Activated CD4-positive, alpha-beta T cell treated with anti-CD3 and anti-CD28 coated beads for 36 hours (primary cell): Measurements from ENCODE around the gene CYP39A1. TPM values are rescaled to one million over a fixed set of nuclear protein-coding genes. Genes with fewer than 3 reads are reported as not detected.

Experiments
- ATAC-seq: fragments of 200-7000 bp; cut with Tn5 transposase; one replicate; pipeline ENCODE4 v1.10.0; 2021; ENCODE audit warnings: mild to moderate bottlenecking, moderate library complexity
- CTCF ChIA-PET: fragments of 350-600 bp; sonication (Branson Sonifier 250); formaldehyde crosslinking; loops from one replicate; lab custom pipeline; 2021; ENCODE audit warnings: antibody characterized with exemption; lab: Charles Lee
- POLR2A ChIA-PET: fragments of 350-600 bp; sonication (Branson Sonifier 250); formaldehyde crosslinking; loops from one replicate; lab custom pipeline; 2021; ENCODE audit warnings: antibody characterized with exemption, inconsistent platforms; lab: Charles Lee
- DNase-seq: peaks from one replicate; pipeline ENCODE4 v3.0.0-alpha.2; 2020
- H3K27ac Mint-ChIP-seq: one replicate; pipeline ENCODE4 v1.8.0; 2021; ENCODE audit warnings: mixed read lengths
- H3K27me3 Mint-ChIP-seq: one replicate; pipeline ENCODE4 v1.8.0; 2021; ENCODE audit warnings: mixed read lengths
- H3K36me3 Mint-ChIP-seq: one replicate; pipeline ENCODE4 v1.8.0; 2021; ENCODE audit warnings: low read depth, mixed read lengths
- H3K4me1 Mint-ChIP-seq: one replicate; pipeline ENCODE4 v1.8.0; 2021; ENCODE audit warnings: mixed read lengths
- H3K4me3 Mint-ChIP-seq: one replicate; pipeline ENCODE4 v1.8.0; 2021; ENCODE audit warnings: mild to moderate bottlenecking, moderate library complexity, mixed read lengths
- H3K9me3 Mint-ChIP-seq: one replicate; pipeline ENCODE4 v1.8.0; 2021; ENCODE audit warnings: low read depth, mixed read lengths
- intact Hi-C, 2 experiments: fragments of 100-400 bp; cut with DNase I in 1 of 2; cut with micrococcal nuclease in 1 of 2; formaldehyde crosslinking; loops; one replicate each; pipeline versions ENCODE4 v1.14.2 to v1.15.1; 2022 to 2024; cut with DNase I, micrococcal nuclease
- total RNA-seq, 2 experiments: library from RNA; stranded (reverse); gene quantifications; one replicate each; pipeline ENCODE4 v1.2.3, GENCODE V29; 2021

Gene CYP39A1
- total RNA-seq, 2 experiments from 2014 or later, result not detected

DNA sequence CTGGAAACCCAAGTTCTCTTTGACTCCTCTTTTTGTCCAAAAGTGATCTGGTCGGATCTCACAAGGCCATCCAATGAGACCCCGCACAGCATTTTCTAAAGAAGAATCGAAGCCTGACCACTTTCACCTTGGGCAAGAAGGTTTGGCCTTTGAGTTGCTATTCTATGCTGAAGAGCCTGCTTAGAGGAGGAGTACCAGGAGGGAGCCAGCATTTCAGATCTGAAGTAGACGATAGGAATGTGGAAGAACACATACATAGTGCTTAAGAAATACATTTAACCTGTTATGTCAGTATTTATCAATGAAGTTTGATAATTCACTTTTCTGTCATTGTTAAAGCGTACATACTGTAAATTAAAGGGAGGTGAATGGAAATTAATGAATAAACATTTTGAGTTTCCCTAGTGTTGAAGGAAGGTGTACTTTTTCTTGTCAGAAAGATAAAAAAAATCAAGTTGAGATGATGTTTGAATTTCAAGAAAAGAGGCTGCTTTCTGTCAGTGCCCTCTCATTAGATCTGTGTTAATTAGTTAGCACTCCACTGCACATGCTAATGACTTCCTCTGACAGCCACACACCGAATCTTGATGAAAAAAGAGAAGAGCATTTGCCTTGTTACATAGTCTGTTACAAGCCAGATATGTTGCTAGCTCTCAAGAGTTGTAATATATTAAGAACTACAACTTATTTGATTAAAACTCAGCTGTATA lies 24.1 kb upstream of the CYP39A1 start:
- ChIA-PET CTCF (no interaction called here), POLR2A (no interaction called here)
- H3K27ac Mint-ChIP-seq, result no peak overlapping the region
- H3K27me3 Mint-ChIP-seq, result peaks cover 8% of the 10 kb centered on the region
- H3K36me3 Mint-ChIP-seq, result no peaks in the 10 kb centered on the region
- ATAC-seq (no peak), DNase-seq (no peak)
- no peaks in the 10 kb centered on the region for H3K9me3 Mint-ChIP-seq
- H3K4me1 Mint-ChIP-seq, result no peaks in the 10 kb centered on the region
- intact Hi-C loops, result no loop called here
- H3K4me3 Mint-ChIP-seq, result no peak overlapping the region

DNA sequence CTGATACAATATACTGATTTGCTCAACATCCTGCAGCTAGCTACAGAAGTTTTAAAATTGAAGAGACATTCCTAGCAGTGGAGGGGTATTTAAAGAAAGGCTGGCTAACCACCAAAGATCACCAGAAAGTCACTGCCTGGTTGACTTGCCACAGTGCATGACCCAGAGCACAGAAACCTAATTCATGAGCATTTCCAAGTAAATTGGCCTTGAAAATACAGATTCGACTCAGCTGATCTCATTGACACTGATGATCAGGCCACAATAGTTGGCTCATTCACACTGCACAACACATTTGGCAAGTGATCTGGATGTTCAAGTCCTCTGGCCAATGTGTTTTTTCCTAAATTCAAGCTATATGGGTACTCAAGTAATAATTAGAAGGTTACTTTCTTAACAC lies 21.8 kb upstream of the CYP39A1 start:
- no peak for ATAC-seq
- Mint-ChIP-seq H3K27me3 (no peaks in the 10 kb centered on the region), H3K4me1 (no peaks in the 10 kb centered on the region), H3K27ac (no peak overlapping the region), H3K36me3 (no peaks in the 10 kb centered on the region), H3K9me3 (no peaks in the 10 kb centered on the region), H3K4me3 (no peak overlapping the region)
- ChIA-PET CTCF (interaction anchor here (0.6 to 0.8 kb wide), 2 partner anchors 9 to 286 kb away, joined by 3 read pairs; no protein-coding TSS in a partner anchor), POLR2A (no interaction called here)
- DNase-seq, result no peak
- intact Hi-C loops, result no loop called here

DNA sequence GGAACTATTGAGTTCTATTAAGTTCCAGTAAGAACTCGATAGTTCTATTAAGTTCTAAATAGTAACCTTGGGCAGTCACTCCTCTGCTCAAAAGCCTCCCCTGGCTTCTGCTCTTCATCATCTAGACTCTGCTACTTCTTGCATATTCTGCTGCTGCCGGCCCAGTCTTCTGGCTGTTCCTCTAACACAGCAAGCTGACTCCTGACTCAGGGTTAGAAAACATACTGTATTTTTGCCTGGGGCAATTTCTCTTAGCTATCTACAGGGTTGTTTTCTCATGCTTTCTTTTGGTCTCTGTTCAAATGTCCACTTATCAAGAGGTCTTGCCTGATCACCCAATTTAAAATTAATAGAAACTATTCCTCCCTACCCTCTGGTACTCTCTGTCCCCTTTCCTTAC lies 14.8 kb upstream of the CYP39A1 start:
- Mint-ChIP-seq H3K27ac (no peak overlapping the region), H3K27me3 (peaks cover 2% of the 10 kb centered on the region), H3K4me1 (no peaks in the 10 kb centered on the region), H3K9me3 (no peaks in the 10 kb centered on the region), H3K4me3 (no peak overlapping the region), H3K36me3 (no peaks in the 10 kb centered on the region)
- ChIA-PET POLR2A (no interaction called here), CTCF (interaction anchor here (0.6 kb wide), 1 partner anchor 181 kb away, joined by 3 read pairs; no protein-coding TSS in a partner anchor)
- DNase-seq, result no peak
- ATAC-seq, result no peak
- intact Hi-C loops, result no loop called here

DNA sequence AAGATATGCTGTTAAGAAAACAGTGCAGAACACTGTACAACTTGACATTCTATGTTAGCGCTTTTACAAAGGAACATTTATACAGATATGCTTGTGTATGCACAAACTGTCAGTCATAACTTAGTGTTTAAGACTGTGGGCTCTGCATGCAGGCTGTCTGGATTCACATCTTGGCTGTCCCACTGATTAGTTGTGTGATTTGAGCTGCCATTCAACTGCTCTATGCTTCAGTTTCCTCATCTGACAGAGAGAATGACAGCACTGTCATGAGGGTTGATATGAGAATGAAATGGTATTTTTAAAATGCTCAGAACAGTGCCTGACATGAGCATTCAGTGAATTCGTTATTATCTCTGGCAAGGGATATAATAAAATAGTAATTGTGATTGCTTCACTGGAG lies 8.9 kb upstream of the CYP39A1 start:
- no peak for DNase-seq
- Mint-ChIP-seq H3K9me3 (no peaks in the 10 kb centered on the region), H3K4me3 (no peak overlapping the region), H3K36me3 (no peaks in the 10 kb centered on the region), H3K27me3 (peaks cover 4% of the 10 kb centered on the region), H3K4me1 (no peaks in the 10 kb centered on the region), H3K27ac (no peak overlapping the region)
- intact Hi-C loops, result no loop called here
- ATAC-seq, result no peak
- ChIA-PET POLR2A (no interaction called here), CTCF (interaction anchor here (1.4 kb wide), 1 partner anchor 49 kb away, joined by 3 read pairs; no protein-coding TSS in a partner anchor)

DNA sequence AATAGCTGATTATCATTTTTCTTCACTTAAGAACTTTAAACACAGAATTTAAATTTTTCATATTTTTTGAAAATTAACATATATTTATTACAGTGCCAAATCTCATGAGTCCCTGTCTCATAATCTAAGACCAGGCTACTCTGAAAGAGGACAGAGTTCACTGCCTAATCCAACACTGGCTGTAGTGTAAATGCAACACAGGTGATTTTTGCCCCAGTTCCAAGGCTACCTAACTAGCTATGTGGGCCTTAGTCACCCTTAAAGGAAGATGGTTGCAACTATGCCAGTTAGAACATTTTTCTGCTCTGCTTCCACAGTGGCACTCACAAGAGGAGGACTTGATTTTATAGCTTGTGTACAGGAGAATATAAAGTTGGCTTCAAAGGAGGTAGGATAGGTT lies 5.0 kb upstream of the CYP39A1 start:
- intact Hi-C loops, result no loop called here
- CTCF ChIA-PET, result interaction anchor here (0.5 kb wide), 2 partner anchors 391 to 1663 kb away, joined by 3 read pairs; no protein-coding TSS in a partner anchor
- no peak overlapping the region for H3K27ac Mint-ChIP-seq

DNA sequence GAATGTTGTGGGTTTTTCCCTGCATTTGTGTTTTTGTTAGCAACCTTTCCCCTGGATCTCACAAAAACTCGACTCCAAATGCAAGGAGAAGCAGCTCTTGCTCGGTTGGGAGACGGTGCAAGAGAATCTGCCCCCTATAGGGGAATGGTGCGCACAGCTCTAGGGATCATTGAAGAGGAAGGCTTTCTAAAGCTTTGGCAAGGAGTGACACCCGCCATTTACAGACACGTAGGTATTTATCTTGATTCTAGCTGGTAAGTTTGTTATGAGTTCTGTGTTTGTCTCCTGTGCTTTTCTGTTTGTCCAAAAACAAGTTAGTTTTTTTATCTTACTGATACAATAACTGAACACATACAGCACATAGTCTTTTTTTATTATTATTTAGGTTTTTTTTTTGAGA lies 3.2 kb upstream of the CYP39A1 start:
- Mint-ChIP-seq H3K9me3 (no peaks in the 10 kb centered on the region), H3K4me3 (no peak overlapping the region), H3K4me1 (peaks cover 13% of the 10 kb centered on the region), H3K27ac (no peak overlapping the region), H3K36me3 (no peaks in the 10 kb centered on the region), H3K27me3 (peaks cover 26% of the 10 kb centered on the region)
- CTCF ChIA-PET, result no interaction called here
- DNase-seq (peak; percentile 18), ATAC-seq (no peak)
- intact Hi-C loops, result no loop called here
- POLR2A ChIA-PET, result no interaction called here

More for the DNA sequence above, 5.0 kb upstream of the CYP39A1 start:
- POLR2A ChIA-PET, result no interaction called here
- Mint-ChIP-seq H3K9me3 (no peaks in the 10 kb centered on the region), H3K27me3 (peaks cover 17% of the 10 kb centered on the region), H3K4me1 (peaks cover 6% of the 10 kb centered on the region), H3K36me3 (no peaks in the 10 kb centered on the region), H3K4me3 (no peak overlapping the region)
- no peak for DNase-seq
- ATAC-seq, result no peak

DNA sequence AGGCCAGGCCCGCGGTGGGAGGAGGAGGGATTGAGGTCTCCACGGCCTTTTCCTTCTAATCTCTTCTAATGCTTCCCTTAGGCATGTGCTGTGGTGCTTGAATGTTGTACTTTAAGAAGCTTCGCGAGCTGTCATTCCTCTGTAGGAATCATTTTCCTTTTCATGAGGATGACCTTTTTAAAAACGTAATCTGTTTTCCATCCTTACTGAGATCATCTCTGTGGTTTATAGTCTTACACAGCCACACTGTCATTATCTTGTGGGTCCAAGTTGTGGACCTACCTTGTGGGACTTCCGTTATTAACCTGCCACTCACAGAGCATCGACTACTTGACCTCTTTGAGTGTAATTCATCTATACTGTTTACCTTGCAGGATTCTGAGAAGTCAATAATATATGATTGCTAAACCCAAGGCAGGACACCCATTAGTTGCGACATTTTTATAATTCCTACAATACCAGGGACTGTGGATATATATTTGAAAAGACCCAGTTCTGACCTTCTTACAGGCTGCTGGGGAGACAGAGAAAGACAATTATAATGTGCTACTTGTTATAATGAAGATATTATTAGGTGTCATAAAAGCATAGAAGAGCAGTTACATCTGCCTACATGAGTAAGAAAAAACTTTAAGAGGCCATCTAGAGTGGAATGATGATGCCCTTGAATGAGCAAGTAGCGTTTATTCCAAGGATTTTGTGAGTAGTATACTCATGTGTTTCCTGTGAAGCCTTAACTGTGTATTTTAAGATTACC lies 999 bp upstream of the CYP39A1 start:
- no peak for DNase-seq
- Mint-ChIP-seq H3K27ac (peak overlapping the region; percentile 37), H3K9me3 (no peaks in the 10 kb centered on the region), H3K4me1 (peaks cover 15% of the 10 kb centered on the region), H3K36me3 (no peaks in the 10 kb centered on the region), H3K4me3 (peak overlapping the region; percentile 67), H3K27me3 (peaks cover 30% of the 10 kb centered on the region)
- POLR2A ChIA-PET, result no interaction called here
- ATAC-seq, result no peak
- CTCF ChIA-PET, result no interaction called here
- intact Hi-C loops, result loop anchor here in 1 of 2 experiments (2.0 kb wide), 1 partner anchor 523 kb away; no protein-coding TSS in a partner anchor

DNA sequence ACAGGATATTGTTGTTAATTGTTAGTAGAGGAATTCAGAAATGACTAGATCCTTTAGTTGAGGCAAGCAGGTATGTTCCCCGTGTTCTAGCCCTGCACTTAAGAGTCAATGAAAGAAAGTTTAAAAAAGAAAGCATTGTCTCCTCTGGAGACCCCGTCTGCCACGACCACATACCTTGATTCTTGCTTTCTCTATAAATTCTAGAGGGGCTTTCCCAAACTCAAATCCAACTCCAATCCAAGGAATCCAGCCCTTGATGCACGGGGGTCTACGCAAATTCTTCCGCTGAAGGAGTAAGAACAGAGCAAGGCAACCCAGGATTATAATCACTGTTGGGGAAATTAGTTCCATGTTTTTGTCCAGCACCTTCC lies 401 bp downstream of the CYP39A1 start:
- Mint-ChIP-seq H3K4me3 (peak overlapping the region; percentile 67), H3K4me1 (peaks cover 15% of the 10 kb centered on the region), H3K9me3 (no peaks in the 10 kb centered on the region), H3K36me3 (no peaks in the 10 kb centered on the region), H3K27ac (no peak overlapping the region), H3K27me3 (peaks cover 34% of the 10 kb centered on the region)
- POLR2A ChIA-PET, result no interaction called here
- ATAC-seq (no peak), DNase-seq (no peak)
- CTCF ChIA-PET, result interaction anchor here (0.6 kb wide), 2 partner anchors 36 to 602 kb away, joined by 3 read pairs; no protein-coding TSS in a partner anchor
- intact Hi-C loops, result loop anchor here (1.0 to 2.0 kb wide), 2 partner anchors 9 to 521 kb away; no protein-coding TSS in a partner anchor

DNA sequence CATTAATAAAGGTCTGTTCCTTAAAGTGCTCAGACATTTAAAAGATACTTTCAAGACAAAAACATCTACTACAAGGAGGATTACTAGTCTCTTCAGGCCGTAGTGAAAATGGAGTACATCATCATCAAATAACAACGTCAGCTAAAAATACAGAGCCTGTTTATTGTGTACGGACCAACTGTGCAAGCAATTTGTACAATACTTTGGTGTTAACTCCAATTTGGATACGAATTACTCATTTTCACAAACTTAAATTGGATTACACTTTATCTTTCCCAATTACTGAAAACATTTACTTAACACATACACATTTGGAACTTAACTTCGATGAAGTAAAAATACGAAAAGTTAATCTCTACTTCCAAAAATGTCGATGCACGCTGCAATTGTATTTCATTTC lies 802 bp downstream of the CYP39A1 start:
- no peaks in the 10 kb centered on the region for H3K9me3 Mint-ChIP-seq
- no peaks in the 10 kb centered on the region for H3K36me3 Mint-ChIP-seq
- intact Hi-C loops, result loop anchor here (1.0 to 2.0 kb wide), 2 partner anchors 9 to 521 kb away; no protein-coding TSS in a partner anchor
- CTCF ChIA-PET, result no interaction called here
- DNase-seq, result no peak
- H3K27ac Mint-ChIP-seq, result no peak overlapping the region
- H3K27me3 Mint-ChIP-seq, result peaks cover 36% of the 10 kb centered on the region
- POLR2A ChIA-PET, result no interaction called here
- H3K4me1 Mint-ChIP-seq, result peaks cover 15% of the 10 kb centered on the region
- peak overlapping the region; percentile 67 for H3K4me3 Mint-ChIP-seq
- no peak for ATAC-seq

DNA sequence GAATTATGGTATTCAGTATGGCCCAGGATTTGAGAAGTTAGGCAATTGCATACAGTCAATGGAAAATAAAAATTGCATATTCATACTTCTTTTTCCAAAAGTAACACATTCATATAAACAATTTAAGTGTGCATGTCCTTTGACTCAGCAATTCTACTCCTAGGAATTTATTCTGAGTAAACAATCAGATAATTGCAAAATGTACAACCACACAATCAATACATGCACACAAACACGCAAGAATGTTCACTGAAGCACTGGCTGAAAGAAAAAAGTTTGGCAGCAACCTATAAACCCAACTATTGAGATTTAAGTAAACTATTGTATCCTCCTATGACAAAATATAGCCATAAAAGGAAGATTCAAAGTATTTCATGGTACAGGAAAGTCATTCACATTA lies 1.6 kb downstream of the CYP39A1 start:
- ATAC-seq, result no peak
- H3K36me3 Mint-ChIP-seq, result no peaks in the 10 kb centered on the region
- POLR2A ChIA-PET, result no interaction called here

DNA sequence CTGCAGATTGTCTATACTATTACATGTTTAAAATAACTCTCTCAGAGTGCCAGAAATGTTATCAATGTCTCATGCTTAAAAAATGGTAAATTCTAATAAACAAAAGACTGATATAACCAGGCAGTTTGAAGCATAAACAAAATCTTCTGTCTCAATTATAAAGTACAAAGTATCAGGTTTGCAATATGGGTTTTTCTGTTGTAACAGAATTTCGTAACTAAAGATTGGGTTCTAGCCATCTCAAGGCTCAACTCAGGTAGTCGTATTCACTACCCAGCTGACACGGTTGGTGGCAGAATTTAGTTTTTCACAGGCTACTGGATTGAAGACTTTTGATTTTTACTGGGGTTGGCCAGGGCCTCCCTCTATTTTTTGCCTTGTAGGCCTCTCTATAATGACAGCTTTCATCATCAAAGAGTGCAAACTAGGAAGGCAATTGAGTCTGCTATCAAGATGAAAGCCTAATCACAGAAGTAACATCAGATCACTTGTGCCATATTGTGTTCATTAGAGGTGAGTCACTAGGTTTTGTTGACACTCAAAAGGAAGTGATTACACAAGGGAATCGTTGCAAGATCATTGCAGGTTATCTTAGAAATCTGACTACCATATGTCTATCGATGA lies 3.6 kb downstream of the CYP39A1 start:
- no peaks in the 10 kb centered on the region for H3K9me3 Mint-ChIP-seq
- no peak overlapping the region for H3K27ac Mint-ChIP-seq
- peaks cover 33% of the 10 kb centered on the region for H3K27me3 Mint-ChIP-seq
- ATAC-seq, result no peak
- DNase-seq, result no peak
- ChIA-PET POLR2A (no interaction called here), CTCF (no interaction called here)
- peaks cover 16% of the 10 kb centered on the region for H3K4me1 Mint-ChIP-seq
- no peaks in the 10 kb centered on the region for H3K36me3 Mint-ChIP-seq
- intact Hi-C loops, result no loop called here
- H3K4me3 Mint-ChIP-seq, result no peak overlapping the region

More for the DNA sequence above, 1.6 kb downstream of the CYP39A1 start:
- Mint-ChIP-seq H3K9me3 (no peaks in the 10 kb centered on the region), H3K27me3 (peaks cover 38% of the 10 kb centered on the region), H3K27ac (no peak overlapping the region), H3K4me1 (peaks cover 15% of the 10 kb centered on the region), H3K4me3 (no peak overlapping the region)
- CTCF ChIA-PET, result no interaction called here
- intact Hi-C loops, result no loop called here
- DNase-seq, result no peak
